BLaER1 (cell line): ENCODE results near the gene IGSF9B.

Source experiments
- H3K27ac ChIP-seq: shearing (Covaris generic); formaldehyde crosslinking; 2 replicates; pipeline ENCODE4 v1.8.1; 2022
- H3K27me3 ChIP-seq: shearing (Covaris generic); formaldehyde crosslinking; 2 replicates; pipeline ENCODE4 v1.8.1; 2022
- H3K36me3 ChIP-seq: shearing (Covaris generic); formaldehyde crosslinking; 2 replicates; pipeline ENCODE4 v1.8.1; 2022
- H3K4me1 ChIP-seq: shearing (Covaris generic); formaldehyde crosslinking; 2 replicates; pipeline ENCODE4 v1.8.1; 2022
- H3K4me2 ChIP-seq: shearing (Covaris generic); formaldehyde crosslinking; 2 replicates; pipeline ENCODE4 v1.8.1; 2022
- H3K4me3 ChIP-seq: shearing (Covaris generic); formaldehyde crosslinking; 2 replicates; pipeline ENCODE4 v1.8.1; 2022
- H3K9ac ChIP-seq: shearing (Covaris generic); formaldehyde crosslinking; 2 replicates; pipeline ENCODE4 v1.8.1; 2022
- H3K9me3 ChIP-seq: shearing (Covaris generic); formaldehyde crosslinking; 2 replicates; pipeline ENCODE4 v1.8.1; 2022
- H4K20me1 ChIP-seq: shearing (Covaris generic); formaldehyde crosslinking; 2 replicates; pipeline ENCODE4 v1.8.1; 2022
- Cebpa-rat ChIP-seq: shearing (Covaris generic); IDR thresholded peaks from 2 replicates; pipeline ENCODE4 v1.8.1; 2022

Gene IGSF9B

GRCh38 chr11:133997554-133997953 lies 40.8 kb upstream of the IGSF9B start:
- no peaks in the 10 kb centered on the region for H3K9me3 ChIP-seq
- no peaks in the 10 kb centered on the region for H4K20me1 ChIP-seq
- H3K4me1 ChIP-seq, result peaks cover 74% of the 10 kb centered on the region
- no peak for TF ChIP-seq Cebpa-rat
- H3K9ac ChIP-seq, result no peak overlapping the region
- no peak overlapping the region for H3K4me3 ChIP-seq
- H3K36me3 ChIP-seq, result no peaks in the 10 kb centered on the region
- H3K27me3 ChIP-seq, result no peaks in the 10 kb centered on the region
- peak overlapping the region; percentile 87 for H3K4me2 ChIP-seq
- no peak overlapping the region for H3K27ac ChIP-seq

GRCh38 chr11:133996671-133997070 lies 39.9 kb upstream of the IGSF9B start:
- Histone ChIP-seq H3K27ac (no peak overlapping the region), H4K20me1 (no peaks in the 10 kb centered on the region), H3K36me3 (no peaks in the 10 kb centered on the region), H3K4me2 (no peak overlapping the region), H3K27me3 (no peaks in the 10 kb centered on the region), H3K9ac (no peak overlapping the region), H3K4me3 (no peak overlapping the region), H3K9me3 (no peaks in the 10 kb centered on the region), H3K4me1 (peaks cover 73% of the 10 kb centered on the region)
- no peak for TF ChIP-seq Cebpa-rat

GRCh38 chr11:133995066-133995465 lies 38.3 kb upstream of the IGSF9B start:
- H3K9me3 ChIP-seq, result no peaks in the 10 kb centered on the region
- H3K4me3 ChIP-seq, result no peak overlapping the region
- no peaks in the 10 kb centered on the region for H4K20me1 ChIP-seq
- no peak for TF ChIP-seq Cebpa-rat
- H3K9ac ChIP-seq, result no peak overlapping the region
- H3K4me2 ChIP-seq, result peak overlapping the region; percentile 61
- H3K4me1 ChIP-seq, result peaks cover 77% of the 10 kb centered on the region
- H3K36me3 ChIP-seq, result no peaks in the 10 kb centered on the region
- no peak overlapping the region for H3K27ac ChIP-seq
- no peaks in the 10 kb centered on the region for H3K27me3 ChIP-seq

GRCh38 chr11:133993921-133994320 lies 37.2 kb upstream of the IGSF9B start:
- Histone ChIP-seq H4K20me1 (no peaks in the 10 kb centered on the region), H3K9me3 (no peaks in the 10 kb centered on the region), H3K36me3 (no peaks in the 10 kb centered on the region), H3K27ac (no peak overlapping the region), H3K4me1 (peaks cover 77% of the 10 kb centered on the region), H3K27me3 (no peaks in the 10 kb centered on the region), H3K4me3 (no peak overlapping the region), H3K4me2 (no peak overlapping the region), H3K9ac (no peak overlapping the region)
- no peak for TF ChIP-seq Cebpa-rat

- Histone ChIP-seq H3K9me3 (no peaks in the 10 kb centered on the region), H3K4me2 (no peak overlapping the region), H3K9ac (no peak overlapping the region), H3K4me1 (peaks cover 77% of the 10 kb centered on the region), H3K36me3 (no peaks in the 10 kb centered on the region), H3K27me3 (no peaks in the 10 kb centered on the region), H3K4me3 (no peak overlapping the region), H4K20me1 (no peaks in the 10 kb centered on the region), H3K27ac (no peak overlapping the region)
- TF ChIP-seq Cebpa-rat, result no peak
Observed at GRCh38 chr11:133993107-133993506, 36.3 kb upstream of the IGSF9B start.

GRCh38 chr11:133992121-133992520 lies 35.4 kb upstream of the IGSF9B start:
- H3K9me3 ChIP-seq, result no peaks in the 10 kb centered on the region
- peaks cover 77% of the 10 kb centered on the region for H3K4me1 ChIP-seq
- no peak overlapping the region for H3K9ac ChIP-seq
- H3K27ac ChIP-seq, result no peak overlapping the region
- TF ChIP-seq Cebpa-rat, result no peak
- no peaks in the 10 kb centered on the region for H4K20me1 ChIP-seq
- H3K36me3 ChIP-seq, result no peaks in the 10 kb centered on the region
- no peak overlapping the region for H3K4me2 ChIP-seq
- H3K27me3 ChIP-seq, result no peaks in the 10 kb centered on the region
- no peak overlapping the region for H3K4me3 ChIP-seq

GRCh38 chr11:133991101-133991500 lies 34.3 kb upstream of the IGSF9B start:
- Histone ChIP-seq H3K27me3 (no peaks in the 10 kb centered on the region), H3K36me3 (no peaks in the 10 kb centered on the region), H3K4me2 (peak overlapping the region; percentile 80), H3K4me1 (peaks cover 77% of the 10 kb centered on the region), H3K27ac (peak overlapping the region; percentile 48; the same call in 1 of the 2 replicates), H3K9ac (no peak overlapping the region), H3K4me3 (no peak overlapping the region), H3K9me3 (no peaks in the 10 kb centered on the region), H4K20me1 (no peaks in the 10 kb centered on the region)
- no peak for TF ChIP-seq Cebpa-rat

GRCh38 chr11:133990501-133990900 lies 33.7 kb upstream of the IGSF9B start:
- no peak overlapping the region for H3K9ac ChIP-seq
- H3K4me2 ChIP-seq, result peak overlapping the region; percentile 80
- no peaks in the 10 kb centered on the region for H3K9me3 ChIP-seq
- no peaks in the 10 kb centered on the region for H4K20me1 ChIP-seq
- TF ChIP-seq Cebpa-rat, result no peak
- H3K4me1 ChIP-seq, result peaks cover 77% of the 10 kb centered on the region
- no peaks in the 10 kb centered on the region for H3K36me3 ChIP-seq
- H3K4me3 ChIP-seq, result no peak overlapping the region
- H3K27me3 ChIP-seq, result no peaks in the 10 kb centered on the region
- H3K27ac ChIP-seq, result peak overlapping the region; percentile 48; the same call in 1 of the 2 replicates

GRCh38 chr11:133988686-133989410 lies 32.1 kb upstream of the IGSF9B start:
- Histone ChIP-seq H3K4me1 (peaks cover 83% of the 10 kb centered on the region), H3K4me3 (no peak overlapping the region), H3K27me3 (no peaks in the 10 kb centered on the region)

GRCh38 chr11:133987171-133987570 lies 30.4 kb upstream of the IGSF9B start:
- peak overlapping the region; percentile 73; the same call in 1 of the 2 replicates for H3K27ac ChIP-seq
- no peaks in the 10 kb centered on the region for H3K27me3 ChIP-seq
- peak overlapping the region; percentile 80 for H3K4me2 ChIP-seq
- TF ChIP-seq Cebpa-rat, result no peak
- H3K4me1 ChIP-seq, result peaks cover 100% of the 10 kb centered on the region
- H4K20me1 ChIP-seq, result no peaks in the 10 kb centered on the region
- no peaks in the 10 kb centered on the region for H3K9me3 ChIP-seq
- H3K4me3 ChIP-seq, result no peak overlapping the region
- no peaks in the 10 kb centered on the region for H3K36me3 ChIP-seq
- no peak overlapping the region for H3K9ac ChIP-seq

More at GRCh38 chr11:133988686-133989410, 32.1 kb upstream of the IGSF9B start:
- no peak for TF ChIP-seq Cebpa-rat
- H3K9ac ChIP-seq, result no peak overlapping the region
- no peaks in the 10 kb centered on the region for H3K9me3 ChIP-seq
- peak overlapping the region; percentile 80 for H3K4me2 ChIP-seq
- no peaks in the 10 kb centered on the region for H4K20me1 ChIP-seq
- H3K36me3 ChIP-seq, result no peaks in the 10 kb centered on the region
- H3K27ac ChIP-seq, result peak overlapping the region; percentile 64
